ENCODE measurements around the gene AWAT1.
"Not testable (repeated sequence)": the region's sequence is repeated elsewhere in the genome, so short reads cannot be mapped to it uniquely, and the experiment has no call there.

The AWAT1 gene

DNA sequence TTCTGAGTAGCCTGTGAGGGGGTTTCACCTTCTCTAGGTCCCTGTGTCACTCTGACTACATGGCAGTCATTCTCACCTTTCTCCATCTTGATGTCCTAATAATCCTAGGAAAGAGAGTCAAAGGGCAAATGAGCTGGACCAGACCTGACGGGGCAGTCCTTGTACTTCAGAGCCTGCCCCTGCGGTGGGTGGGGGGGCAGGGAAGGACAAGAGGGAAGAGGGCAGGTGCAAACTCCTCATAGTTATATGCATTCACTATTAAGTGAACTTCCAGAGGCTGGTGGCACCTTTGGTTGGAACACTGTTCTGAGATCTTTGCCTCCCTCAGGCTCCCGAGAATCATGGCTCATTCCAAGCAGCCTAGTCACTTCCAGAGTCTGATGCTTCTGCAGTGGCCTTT is at the start of gene AWAT1:
TSS of gene AWAT1 (plus strand) at position 301 of the 400 bp plus-strand sequence. CDS start at position 342, 41 bp downstream.
- TF ChIP-seq POLR2AphosphoS5 (IDR thresholded peaks at IDR 0.05; ENCODE audit: borderline replicate concordance, low read depth, low read length) (no peak), EZH2 (IDR thresholded peaks at IDR 0.05) (no peak)

DNA sequence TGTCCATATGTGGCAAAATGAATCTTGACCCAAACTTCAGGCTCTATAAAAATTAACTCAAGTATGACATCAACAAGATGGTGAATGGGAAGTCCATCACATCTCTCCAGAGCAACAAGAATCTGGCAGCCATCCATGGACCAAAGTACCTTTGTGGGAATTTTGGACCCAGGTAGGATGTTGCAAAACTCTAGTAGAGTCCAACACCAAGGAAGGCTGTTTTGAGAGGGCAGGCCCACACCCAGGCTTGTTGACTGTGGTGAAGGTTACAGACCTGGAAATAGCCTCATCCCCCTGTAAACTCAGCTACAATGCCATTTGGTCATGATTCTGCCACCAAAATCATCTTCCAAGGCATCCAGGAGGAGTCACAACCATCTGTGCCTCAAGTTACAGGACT is 44.2 kb upstream of the AWAT1 start:
- H3K36me3 ChIP-seq (ENCODE audit: insufficient read depth, low read length): no peaks in the 10 kb centered on the region
- DNase-seq (ENCODE audit: low read depth, low spot score): no peak
- H3K9me3 ChIP-seq (ENCODE audit: low read depth, low read length): no peaks in the 10 kb centered on the region
- no peak overlapping the region for H3K9ac ChIP-seq (ENCODE audit: insufficient read length)
- no peak overlapping the region for H3K4me3 ChIP-seq
- no peak for TF ChIP-seq POLR2AphosphoS5 (IDR thresholded peaks at IDR 0.05; ENCODE audit: borderline replicate concordance, low read depth, low read length)
- no peak for TF ChIP-seq EZH2 (IDR thresholded peaks at IDR 0.05)
- no peak for TF ChIP-seq FOXP2 (optimal IDR thresholded peaks at IDR 0.05; ENCODE audit: control extremely low read depth, extremely low read length, insufficient read depth)
- H3K27ac ChIP-seq: no peak overlapping the region

More for the DNA sequence above, at the start of gene AWAT1:
- H3K27ac ChIP-seq: no peak within 1 kb of the TSS
- DNase-seq (ENCODE audit: low read depth, low spot score): no peak
- no peaks in the 10 kb centered on the region for H3K9me3 ChIP-seq (ENCODE audit: low read depth, low read length)
- no peak within 1 kb of the TSS for H3K9ac ChIP-seq (ENCODE audit: insufficient read length)
- no peaks in the 10 kb centered on the region for H3K36me3 ChIP-seq (ENCODE audit: insufficient read depth, low read length)
- no peak within 1 kb of the TSS for H3K4me3 ChIP-seq

DNA sequence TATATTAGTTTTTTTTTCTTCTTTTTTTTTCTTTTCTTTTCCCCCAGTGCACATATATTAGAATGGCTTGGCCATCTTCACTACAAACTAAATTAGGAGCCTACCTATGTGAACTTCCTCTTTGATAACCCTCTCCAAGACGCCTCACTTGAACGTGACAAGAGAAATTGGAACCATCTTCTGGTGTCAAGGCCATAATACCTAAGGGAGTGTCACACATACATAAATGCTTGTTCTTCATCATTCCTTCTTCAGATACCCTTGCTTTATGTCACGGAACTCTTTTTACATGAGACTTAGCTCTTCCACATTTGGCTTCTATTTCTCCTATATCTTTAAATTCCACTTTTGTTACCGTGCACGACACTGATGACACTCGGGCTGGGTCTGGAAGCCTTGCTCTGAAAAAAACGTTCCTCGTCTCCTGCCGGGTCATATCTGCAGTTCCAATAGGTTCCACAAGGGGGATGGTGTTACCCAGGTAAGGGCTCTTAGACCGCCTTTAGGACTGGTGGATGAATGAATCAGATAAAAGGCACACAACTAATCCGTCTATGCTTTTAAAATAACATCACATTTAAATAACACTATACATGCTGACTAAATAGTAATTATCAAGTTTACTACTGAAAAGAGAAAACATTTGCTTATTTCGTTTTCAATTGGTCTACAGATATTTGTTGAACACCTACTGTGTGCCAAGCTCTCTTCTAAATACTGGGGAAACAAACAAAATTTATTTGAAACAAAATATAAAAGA is 37.3 kb upstream of the AWAT1 start:
- H3K27ac ChIP-seq: no peak overlapping the region
- no peaks in the 10 kb centered on the region for H3K9me3 ChIP-seq (ENCODE audit: low read depth, low read length)
- H3K36me3 ChIP-seq (ENCODE audit: insufficient read depth, low read length): no peaks in the 10 kb centered on the region
- DNase-seq (ENCODE audit: low read depth, low spot score): no peak
- no peak overlapping the region for H3K9ac ChIP-seq (ENCODE audit: insufficient read length)
- no peak overlapping the region for H3K4me3 ChIP-seq
- no peak for TF ChIP-seq EZH2 (IDR thresholded peaks at IDR 0.05)
- no peak for TF ChIP-seq POLR2AphosphoS5 (IDR thresholded peaks at IDR 0.05; ENCODE audit: borderline replicate concordance, low read depth, low read length)
- no peak for TF ChIP-seq FOXP2 (optimal IDR thresholded peaks at IDR 0.05; ENCODE audit: control extremely low read depth, extremely low read length, insufficient read depth)

DNA sequence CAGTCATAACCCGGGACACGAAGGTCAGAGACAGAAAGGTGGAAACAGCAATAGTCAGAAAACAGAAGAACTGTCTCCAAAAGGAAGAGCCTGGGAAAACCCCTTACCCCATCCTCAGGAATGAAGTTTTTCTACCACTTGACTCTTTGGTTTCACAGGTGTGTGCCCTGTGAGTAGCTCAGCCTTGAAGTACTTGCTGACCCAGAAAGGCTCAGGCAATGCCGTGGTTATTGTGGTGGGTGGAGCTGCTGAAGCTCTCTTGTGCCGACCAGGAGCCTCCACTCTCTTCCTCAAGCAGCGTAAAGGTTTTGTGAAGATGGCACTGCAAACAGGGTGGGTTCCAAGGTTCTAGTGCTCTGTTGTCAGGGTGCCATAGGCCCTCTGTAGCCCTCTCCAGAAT is 32.7 kb upstream of the AWAT1 start:
- Histone ChIP-seq H3K9ac (ENCODE audit: insufficient read length) (no peak overlapping the region), H3K9me3 (ENCODE audit: low read depth, low read length) (no peaks in the 10 kb centered on the region), H3K27ac (no peak overlapping the region), H3K36me3 (ENCODE audit: insufficient read depth, low read length) (no peaks in the 10 kb centered on the region), H3K4me3 (no peak overlapping the region)
- no peak for TF ChIP-seq FOXP2 (optimal IDR thresholded peaks at IDR 0.05; ENCODE audit: control extremely low read depth, extremely low read length, insufficient read depth)
- no peak for TF ChIP-seq POLR2AphosphoS5 (IDR thresholded peaks at IDR 0.05; ENCODE audit: borderline replicate concordance, low read depth, low read length)
- TF ChIP-seq EZH2 (IDR thresholded peaks at IDR 0.05): no peak
- no peak for DNase-seq (ENCODE audit: low read depth, low spot score)

DNA sequence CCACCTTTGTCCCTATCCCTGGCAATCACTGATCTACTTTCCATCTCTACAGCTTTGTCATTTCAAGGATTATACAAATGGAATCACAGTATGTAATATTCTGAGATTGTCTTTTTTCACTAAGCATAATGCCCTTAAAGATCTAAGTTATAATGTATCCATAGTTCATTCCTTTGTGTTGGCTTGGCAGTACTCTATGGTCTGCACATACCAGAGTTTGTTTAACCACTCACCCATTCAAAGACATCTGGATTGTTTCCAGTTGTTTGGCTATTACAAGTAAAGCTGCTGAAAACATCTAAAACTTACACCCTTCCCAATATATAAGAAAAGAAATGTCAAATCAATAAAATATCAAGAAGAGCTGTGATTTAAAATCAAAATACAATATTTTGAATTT is 26.0 kb upstream of the AWAT1 start:
- TF ChIP-seq POLR2AphosphoS5 (IDR thresholded peaks at IDR 0.05; ENCODE audit: borderline replicate concordance, low read depth, low read length): no peak
- TF ChIP-seq FOXP2 (optimal IDR thresholded peaks at IDR 0.05; ENCODE audit: control extremely low read depth, extremely low read length, insufficient read depth): no peak
- TF ChIP-seq EZH2 (IDR thresholded peaks at IDR 0.05): no peak
- H3K9ac ChIP-seq (ENCODE audit: insufficient read length): no peak overlapping the region
- no peak for DNase-seq (ENCODE audit: low read depth, low spot score)
- H3K27ac ChIP-seq: no peak overlapping the region
- H3K36me3 ChIP-seq (ENCODE audit: insufficient read depth, low read length): no peaks in the 10 kb centered on the region
- H3K9me3 ChIP-seq (ENCODE audit: low read depth, low read length): no peaks in the 10 kb centered on the region
- no peak overlapping the region for H3K4me3 ChIP-seq

DNA sequence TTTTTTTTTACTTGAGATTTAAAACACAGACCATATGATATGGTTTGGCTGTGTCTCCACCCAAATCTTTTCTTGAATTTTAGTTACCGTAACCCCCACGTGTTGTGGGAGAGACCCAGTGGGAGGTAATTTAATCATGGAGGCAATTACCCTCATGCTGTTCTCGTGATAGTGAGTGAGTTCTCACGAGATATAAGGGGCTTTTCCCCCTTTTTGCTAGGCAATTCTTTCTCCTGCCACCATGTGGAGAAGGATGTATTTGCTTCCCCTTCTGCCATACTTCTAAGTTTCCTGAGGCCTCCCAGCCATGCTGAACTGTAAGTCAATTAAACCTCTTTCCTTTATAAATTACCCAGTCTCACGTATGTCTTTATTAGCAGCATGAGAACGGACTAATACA is 24.9 kb upstream of the AWAT1 start:
- DNase-seq (ENCODE audit: low read depth, low spot score); H3K4me3 ChIP-seq; H3K27ac ChIP-seq; H3K36me3 ChIP-seq (ENCODE audit: insufficient read depth, low read length); H3K9ac ChIP-seq (ENCODE audit: insufficient read length); H3K9me3 ChIP-seq (ENCODE audit: low read depth, low read length): not testable (repeated sequence)

DNA sequence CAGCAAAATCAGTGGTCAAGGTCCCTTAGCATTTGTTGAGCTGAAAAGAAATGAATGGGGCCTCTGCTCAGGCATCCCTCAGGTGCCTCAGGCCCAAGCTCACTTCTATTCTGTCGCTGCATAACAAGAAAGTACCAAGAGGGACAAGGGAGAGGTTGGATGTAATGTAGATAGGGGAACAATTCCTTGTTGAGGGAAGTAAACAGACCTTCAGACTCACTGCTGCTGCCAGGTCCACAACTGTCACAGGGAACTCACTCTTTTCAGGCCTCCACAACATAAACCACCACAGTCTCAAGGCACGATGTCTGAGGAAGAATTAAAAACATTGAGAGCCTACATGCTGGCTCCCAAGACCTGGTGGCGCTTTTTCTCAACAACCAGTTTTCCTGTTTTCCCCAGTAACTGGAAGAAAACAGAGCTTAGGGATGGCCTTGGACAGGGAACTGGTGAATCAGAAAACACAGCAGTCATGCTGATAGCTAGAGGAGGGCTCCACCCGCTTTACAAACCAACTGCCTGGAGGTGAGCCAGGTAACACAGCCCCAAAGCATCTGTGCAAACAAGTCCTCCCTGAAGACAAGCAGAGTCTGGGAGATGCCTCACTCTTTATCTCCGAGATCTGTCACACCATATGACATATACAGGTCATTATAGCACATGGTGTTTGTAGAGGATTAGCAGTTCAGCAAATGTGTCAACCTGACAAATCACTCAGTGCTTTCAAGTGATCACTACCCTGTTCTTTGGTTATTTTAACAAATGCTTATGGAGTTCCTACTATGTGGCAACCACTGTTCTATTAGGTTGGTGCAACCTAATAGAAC is 14.3 kb upstream of the AWAT1 start:
- DNase-seq (ENCODE audit: low read depth, low spot score): no peak
- TF ChIP-seq POLR2AphosphoS5 (IDR thresholded peaks at IDR 0.05; ENCODE audit: borderline replicate concordance, low read depth, low read length) (no peak), EZH2 (IDR thresholded peaks at IDR 0.05) (no peak), FOXP2 (optimal IDR thresholded peaks at IDR 0.05; ENCODE audit: control extremely low read depth, extremely low read length, insufficient read depth) (no peak)
- H3K36me3 ChIP-seq (ENCODE audit: insufficient read depth, low read length): no peaks in the 10 kb centered on the region
- H3K9ac ChIP-seq (ENCODE audit: insufficient read length): no peak overlapping the region
- H3K4me3 ChIP-seq: no peak overlapping the region
- no peaks in the 10 kb centered on the region for H3K9me3 ChIP-seq (ENCODE audit: low read depth, low read length)
- H3K27ac ChIP-seq: no peak overlapping the region

DNA sequence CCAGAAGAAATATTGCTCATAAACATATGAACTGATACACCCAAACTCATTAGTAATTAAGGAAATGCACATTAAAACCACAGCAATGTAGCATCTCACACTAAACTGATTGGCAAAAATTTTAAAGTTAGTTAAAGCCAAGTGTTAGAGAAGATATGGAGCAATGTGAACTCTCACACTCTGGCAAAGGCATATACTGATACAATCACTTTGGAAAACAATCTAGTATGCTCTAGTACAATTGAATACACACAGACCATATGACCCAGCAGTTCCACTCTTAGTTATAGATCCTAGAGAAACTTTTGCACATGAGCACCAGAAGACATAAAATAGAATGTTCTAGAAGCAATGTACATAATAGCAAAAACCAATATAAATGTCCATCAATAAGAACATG is 8.4 kb upstream of the AWAT1 start:
- H3K36me3 ChIP-seq (ENCODE audit: insufficient read depth, low read length): no peaks in the 10 kb centered on the region
- H3K4me3 ChIP-seq: no peak overlapping the region
- H3K9me3 ChIP-seq (ENCODE audit: low read depth, low read length): no peaks in the 10 kb centered on the region
- TF ChIP-seq POLR2AphosphoS5 (IDR thresholded peaks at IDR 0.05; ENCODE audit: borderline replicate concordance, low read depth, low read length) (no peak), FOXP2 (optimal IDR thresholded peaks at IDR 0.05; ENCODE audit: control extremely low read depth, extremely low read length, insufficient read depth) (no peak), EZH2 (IDR thresholded peaks at IDR 0.05) (no peak)
- no peak for DNase-seq (ENCODE audit: low read depth, low spot score)
- H3K9ac ChIP-seq (ENCODE audit: insufficient read length): no peak overlapping the region
- no peak overlapping the region for H3K27ac ChIP-seq
